ENCODE results near the gene SEBOX. TPM values are rescaled to one million over a fixed set of nuclear protein-coding genes. Genes with fewer than 3 reads are reported as not detected.

The SEBOX gene
- total RNA-seq, 4 donors from 2014 or later, result not detected

DNA sequence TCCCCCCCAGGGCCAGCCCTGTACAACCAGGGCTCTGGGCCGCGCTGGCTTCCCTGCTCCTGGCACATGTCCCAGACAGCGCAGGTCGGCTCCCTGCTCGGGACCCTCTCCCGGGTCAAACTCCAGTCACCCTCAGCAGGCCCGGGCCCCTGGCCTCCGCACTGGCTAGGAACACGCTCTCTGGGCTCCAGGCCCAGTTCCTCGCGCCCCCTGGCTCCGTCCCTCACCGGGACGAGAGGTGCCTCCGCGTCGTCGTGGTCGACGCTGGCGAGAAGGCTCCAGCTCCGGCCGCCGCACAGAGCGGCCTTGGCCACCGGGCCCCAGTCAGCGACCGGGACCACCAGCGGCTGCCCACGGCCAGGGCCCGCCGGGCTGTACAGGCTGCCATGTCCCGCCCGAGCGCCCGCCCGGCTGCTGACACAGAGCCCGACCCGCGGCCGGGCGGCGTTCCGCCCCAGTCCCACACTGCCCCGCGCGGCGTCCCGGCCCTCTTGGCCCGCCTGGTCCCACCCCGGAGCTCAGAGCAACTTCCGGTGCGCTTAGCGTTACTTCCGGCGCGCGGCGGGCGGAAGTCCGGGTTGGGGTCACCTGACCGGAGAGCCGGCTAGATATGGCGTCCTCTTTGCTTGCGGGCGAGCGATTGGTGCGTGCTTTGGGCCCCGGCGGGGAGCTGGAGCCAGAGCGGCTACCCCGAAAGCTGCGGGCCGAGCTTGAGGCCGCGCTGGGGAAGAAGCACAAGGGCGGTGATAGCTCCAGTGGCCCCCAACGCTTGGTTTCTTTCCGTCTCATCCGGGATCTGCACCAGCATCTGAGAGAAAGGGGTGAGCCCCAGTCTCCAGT, 7.7 kb downstream of the SEBOX start, which contains the start of gene POLDIP2:
TSS of gene POLDIP2 (minus strand) at position 467 of the 840 bp plus-strand sequence. CDS start at position 388, 79 bp downstream.
- Histone ChIP-seq H3K27me3 (no peaks in the 10 kb centered on the region), H3K9me3 (no peaks in the 10 kb centered on the region), H3K4me1 (peaks cover 24 to 26% of the 10 kb centered on the region in 2 donors), H3K27ac (peak within 1 kb of the TSS; percentile 94 to 97 (median 96)), H3K36me3 (peaks cover 6 to 65% of the 10 kb centered on the region in 2 donors), H3K4me3 (peak within 1 kb of the TSS; percentile 88 to 98 (median 94))
- in situ Hi-C loops (cut with MboI; ENCODE audit: low sequenced_read_pairs in 4 of 4) (loop anchor here in 1 of 4 donors (25.0 kb wide), 1 partner anchor 605 kb away; the partner anchor contains the start of gene PHF12), intact Hi-C loops (cut with DNase I; ENCODE audit: low total_unique reads) (loop anchor here (1.0 to 5.0 kb wide), 4 partner anchors 14 to 595 kb away; partner anchors contain the start of genes IFT20, PHF12, SARM1 and TMEM97)
- ATAC-seq (peak; percentile 98), DNase-seq (peak; percentile 92 to 94)
- TF ChIP-seq, protein P1, sequence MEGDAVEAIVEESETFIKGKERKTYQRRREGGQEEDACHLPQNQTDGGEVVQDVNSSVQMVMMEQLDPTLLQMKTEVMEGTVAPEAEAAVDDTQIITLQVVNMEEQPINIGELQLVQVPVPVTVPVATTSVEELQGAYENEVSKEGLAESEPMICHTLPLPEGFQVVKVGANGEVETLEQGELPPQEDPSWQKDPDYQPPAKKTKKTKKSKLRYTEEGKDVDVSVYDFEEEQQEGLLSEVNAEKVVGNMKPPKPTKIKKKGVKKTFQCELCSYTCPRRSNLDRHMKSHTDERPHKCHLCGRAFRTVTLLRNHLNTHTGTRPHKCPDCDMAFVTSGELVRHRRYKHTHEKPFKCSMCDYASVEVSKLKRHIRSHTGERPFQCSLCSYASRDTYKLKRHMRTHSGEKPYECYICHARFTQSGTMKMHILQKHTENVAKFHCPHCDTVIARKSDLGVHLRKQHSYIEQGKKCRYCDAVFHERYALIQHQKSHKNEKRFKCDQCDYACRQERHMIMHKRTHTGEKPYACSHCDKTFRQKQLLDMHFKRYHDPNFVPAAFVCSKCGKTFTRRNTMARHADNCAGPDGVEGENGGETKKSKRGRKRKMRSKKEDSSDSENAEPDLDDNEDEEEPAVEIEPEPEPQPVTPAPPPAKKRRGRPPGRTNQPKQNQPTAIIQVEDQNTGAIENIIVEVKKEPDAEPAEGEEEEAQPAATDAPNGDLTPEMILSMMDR (IDR thresholded peaks at IDR 0.05 in 4 of 5, conservative IDR thresholded peaks at IDR 0.05 in 1 of 5), result no peak
- peak; percentile 93 to 97 for TF ChIP-seq POLR2A (IDR thresholded peaks at IDR 0.05)

DNA sequence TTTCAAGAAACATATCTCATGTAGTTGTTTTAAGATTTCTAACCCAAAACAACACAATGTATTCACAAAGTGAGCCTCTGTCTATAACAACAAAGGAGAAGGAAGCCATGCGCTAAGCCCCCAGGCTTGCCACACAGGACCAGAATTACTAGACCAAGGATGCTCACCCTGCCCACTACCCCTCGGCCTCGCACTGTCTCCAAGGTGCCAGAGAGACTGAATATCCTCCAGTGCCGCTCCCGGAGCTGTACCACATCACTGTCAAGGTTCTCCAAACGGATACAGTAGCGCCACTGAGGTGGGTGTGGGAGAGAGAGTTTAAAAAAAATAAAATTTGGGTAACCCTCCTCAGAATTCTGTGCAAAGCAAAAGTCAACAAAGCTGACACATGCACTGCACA, 14.7 kb downstream of the SEBOX start:
- Histone ChIP-seq H3K4me1 (peaks cover 1% of the 10 kb centered on the region in 2 donors), H3K4me3 (no peak overlapping the region), H3K36me3 (peaks cover 6 to 99% of the 10 kb centered on the region in 2 donors), H3K9me3 (no peaks in the 10 kb centered on the region), H3K27ac (no peak overlapping the region), H3K27me3 (no peaks in the 10 kb centered on the region)
- intact Hi-C loops (cut with DNase I; ENCODE audit: low total_unique reads) (no loop called here), in situ Hi-C loops (cut with MboI; ENCODE audit: low sequenced_read_pairs in 4 of 4) (loop anchor here in 1 of 4 donors (25.0 kb wide), 1 partner anchor 612 kb away; the partner anchor contains the start of gene PHF12)
- DNase-seq (no peak), ATAC-seq (no peak)
- TF ChIP-seq, protein P1 (IDR thresholded peaks at IDR 0.05 in 4 of 5, conservative IDR thresholded peaks at IDR 0.05 in 1 of 5), result no peak
- TF ChIP-seq POLR2A (IDR thresholded peaks at IDR 0.05), result no peak

DNA sequence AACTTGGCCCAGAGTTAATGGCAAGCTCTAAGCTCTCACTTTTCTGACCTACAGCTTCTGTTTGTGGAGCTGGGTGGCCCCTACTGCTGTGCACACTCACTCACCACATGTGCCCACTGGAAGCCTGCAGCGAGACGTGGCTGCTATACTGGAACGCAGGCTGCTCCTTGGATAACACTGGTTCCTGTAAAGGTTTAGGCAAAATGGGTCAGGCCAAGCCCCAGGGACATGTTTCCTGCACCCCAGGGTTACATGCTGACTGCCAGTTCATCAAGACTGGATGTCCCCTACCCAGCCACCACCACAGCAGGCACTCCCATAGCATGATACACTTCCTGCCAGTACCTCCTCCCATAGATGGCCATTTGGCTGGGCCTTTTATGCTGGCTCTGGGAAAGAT, 16.0 kb downstream of the SEBOX start:
- H3K9me3 ChIP-seq, result no peaks in the 10 kb centered on the region
- H3K36me3 ChIP-seq, result peaks cover 6 to 99% of the 10 kb centered on the region in 2 donors
- H3K27ac ChIP-seq, result no peak overlapping the region
- ATAC-seq (no peak), DNase-seq (no peak)
- H3K4me1 ChIP-seq, result no peaks in the 10 kb centered on the region
- in situ Hi-C loops (cut with MboI; ENCODE audit: low sequenced_read_pairs in 4 of 4) (loop anchor here in 2 of 4 donors (25.0 kb wide), 1 partner anchor 613 kb away; the partner anchor contains the start of gene PHF12 (in 2 of the 2)), intact Hi-C loops (cut with DNase I; ENCODE audit: low total_unique reads) (no loop called here)
- H3K4me3 ChIP-seq, result no peak overlapping the region
- no peak for TF ChIP-seq POLR2A (IDR thresholded peaks at IDR 0.05)
- TF ChIP-seq, protein P1 (IDR thresholded peaks at IDR 0.05 in 4 of 5, conservative IDR thresholded peaks at IDR 0.05 in 1 of 5), result no peak
- no peaks in the 10 kb centered on the region for H3K27me3 ChIP-seq

DNA sequence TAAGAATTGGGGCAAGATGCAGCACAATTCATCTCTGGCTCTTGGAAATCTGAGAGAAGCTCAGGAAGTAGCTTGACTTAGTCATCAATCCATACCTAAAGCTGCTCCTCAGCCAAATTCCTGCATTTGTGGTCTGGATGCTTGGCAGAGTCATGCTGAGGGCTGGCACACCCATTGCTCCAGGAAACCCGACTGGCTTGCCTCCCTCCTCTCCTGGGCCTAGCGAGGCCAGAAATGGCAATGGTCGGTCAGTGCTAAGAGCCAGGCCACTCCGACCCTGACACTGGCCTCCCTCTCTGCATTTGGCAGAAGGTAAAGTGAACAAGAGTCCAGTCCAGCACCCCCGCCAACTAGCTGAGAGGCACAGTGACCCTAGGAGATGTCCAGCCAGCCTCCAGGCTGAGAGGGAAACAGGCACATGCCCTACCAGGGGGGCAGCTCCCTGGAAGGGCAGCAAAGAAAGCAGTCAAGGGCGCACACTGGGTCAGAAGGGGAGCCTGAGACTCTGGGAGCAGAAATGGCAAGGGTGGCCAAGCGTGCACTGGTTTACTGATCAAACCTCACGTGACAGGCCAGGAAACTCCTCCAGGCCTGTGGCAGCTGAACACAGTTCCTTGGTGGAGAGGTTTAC, 17.6 kb downstream of the SEBOX start:
- no peaks in the 10 kb centered on the region for H3K27me3 ChIP-seq
- no peaks in the 10 kb centered on the region for H3K9me3 ChIP-seq
- peaks cover 0 to 6% of the 10 kb centered on the region in 2 donors for H3K4me1 ChIP-seq
- DNase-seq (no peak), ATAC-seq (no peak)
- peaks cover 0 to 98% of the 10 kb centered on the region in 2 donors for H3K36me3 ChIP-seq
- H3K4me3 ChIP-seq, result no peak overlapping the region
- peak overlapping the region in 1 of 4 donors; percentile 35 for H3K27ac ChIP-seq
- intact Hi-C loops (cut with DNase I; ENCODE audit: low total_unique reads) (no loop called here), in situ Hi-C loops (cut with MboI; ENCODE audit: low sequenced_read_pairs in 4 of 4) (loop anchor here in 2 of 4 donors (25.0 kb wide), 1 partner anchor 615 kb away; the partner anchor contains the start of gene PHF12 (in 2 of the 2))
- TF ChIP-seq, protein P1 (IDR thresholded peaks at IDR 0.05 in 4 of 5, conservative IDR thresholded peaks at IDR 0.05 in 1 of 5), result no peak
- no peak for TF ChIP-seq POLR2A (IDR thresholded peaks at IDR 0.05)

Data from gastrocnemius medialis (tissue), 4 donors.